GM23248 (cell line): ENCODE data around the gene NELFB.

Experiments
- EZH2 ChIP-seq: fragments of 200-600 bp; sonication (generic); IDR thresholded peaks from 2 replicates; pipeline ENCODE4 v1.6.1; 2018; ENCODE audit warnings: antibody characterized with exemption, mild to moderate bottlenecking; ENCODE audit not compliant: insufficient read depth, poor library complexity, severe bottlenecking
- EZH2phosphoT487 ChIP-seq: fragments of 200-600 bp; sonication (generic); IDR thresholded peaks from 2 replicates; pipeline ENCODE4 v1.6.1; 2018; ENCODE audit warnings: antibody characterized with exemption, moderate library complexity, mild to moderate bottlenecking, low read depth; ENCODE audit not compliant: insufficient read depth

GRCh38 chr9:137266585-137267453 lies 11.7 kb downstream of the NELFB start:
- TF ChIP-seq EZH2 (no peak), EZH2phosphoT487 (no peak)
